ENCODE measurements around the gene USP15.
"Not testable (repeated sequence)": the region's sequence is repeated elsewhere in the genome, so short reads cannot be mapped to it uniquely, and the experiment has no call there.

The USP15 gene

DNA sequence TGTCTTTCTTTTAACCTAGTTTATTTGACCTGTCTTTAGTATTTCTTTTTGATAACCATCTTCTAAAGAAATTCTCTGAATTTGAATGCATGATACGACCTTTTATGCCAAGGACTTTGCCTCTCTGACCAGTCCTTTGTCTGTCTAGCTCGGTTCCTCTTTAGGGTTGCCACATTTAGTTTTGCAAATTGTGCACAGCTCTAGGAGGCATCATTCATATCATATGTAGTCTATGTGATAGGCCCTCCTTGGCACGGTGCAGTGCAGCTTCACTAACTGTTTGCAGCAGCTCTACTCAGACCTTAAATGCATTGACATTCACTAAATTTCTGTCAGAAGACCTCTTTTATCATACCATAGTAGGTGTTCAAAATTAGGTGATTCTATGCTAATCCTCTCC lies 75.6 kb downstream of the USP15 start:
- H3K79me2 ChIP-seq (ENCODE audit: control insufficient read depth, low read length): peaks cover 6% of the 10 kb centered on the region
- H4K20me1 ChIP-seq (ENCODE audit: control insufficient read depth, insufficient read depth, low read depth, low read length): no peaks in the 10 kb centered on the region
- no peak overlapping the region for H3K4me2 ChIP-seq (ENCODE audit: low read length)
- H3K27ac ChIP-seq (ENCODE audit: low read depth, low read length): no peak overlapping the region
- H3K9me3 ChIP-seq (ENCODE audit: control insufficient read depth, insufficient read depth, low read length): no peaks in the 10 kb centered on the region; the same call in 1 of the 2 replicates
- H3K9me2 ChIP-seq (replicated peaks; ENCODE audit: control insufficient read depth, low read length): no peaks in the 10 kb centered on the region
- peaks cover 37% of the 10 kb centered on the region for H3K36me3 ChIP-seq (ENCODE audit: control insufficient read depth, low read length)
- H3F3A ChIP-seq (ENCODE audit: control insufficient read depth, insufficient read depth): no peaks in the 10 kb centered on the region
- H3K4me3 ChIP-seq (ENCODE audit: low read length): no peak overlapping the region
- no peaks in the 10 kb centered on the region for H3K27me3 ChIP-seq (ENCODE audit: control insufficient read depth, low read length)
- no peaks in the 10 kb centered on the region for H3K4me1 ChIP-seq (ENCODE audit: control insufficient read depth, low read length)
- TF ChIP-seq, protein P1, sequence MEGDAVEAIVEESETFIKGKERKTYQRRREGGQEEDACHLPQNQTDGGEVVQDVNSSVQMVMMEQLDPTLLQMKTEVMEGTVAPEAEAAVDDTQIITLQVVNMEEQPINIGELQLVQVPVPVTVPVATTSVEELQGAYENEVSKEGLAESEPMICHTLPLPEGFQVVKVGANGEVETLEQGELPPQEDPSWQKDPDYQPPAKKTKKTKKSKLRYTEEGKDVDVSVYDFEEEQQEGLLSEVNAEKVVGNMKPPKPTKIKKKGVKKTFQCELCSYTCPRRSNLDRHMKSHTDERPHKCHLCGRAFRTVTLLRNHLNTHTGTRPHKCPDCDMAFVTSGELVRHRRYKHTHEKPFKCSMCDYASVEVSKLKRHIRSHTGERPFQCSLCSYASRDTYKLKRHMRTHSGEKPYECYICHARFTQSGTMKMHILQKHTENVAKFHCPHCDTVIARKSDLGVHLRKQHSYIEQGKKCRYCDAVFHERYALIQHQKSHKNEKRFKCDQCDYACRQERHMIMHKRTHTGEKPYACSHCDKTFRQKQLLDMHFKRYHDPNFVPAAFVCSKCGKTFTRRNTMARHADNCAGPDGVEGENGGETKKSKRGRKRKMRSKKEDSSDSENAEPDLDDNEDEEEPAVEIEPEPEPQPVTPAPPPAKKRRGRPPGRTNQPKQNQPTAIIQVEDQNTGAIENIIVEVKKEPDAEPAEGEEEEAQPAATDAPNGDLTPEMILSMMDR (IDR thresholded peaks at IDR 0.05; ENCODE audit: low read depth, low read length, poor library complexity, severe bottlenecking): no peak
- no peak for TF ChIP-seq EZH2phosphoT487 (IDR thresholded peaks at IDR 0.05; ENCODE audit: borderline replicate concordance, low read length)

DNA sequence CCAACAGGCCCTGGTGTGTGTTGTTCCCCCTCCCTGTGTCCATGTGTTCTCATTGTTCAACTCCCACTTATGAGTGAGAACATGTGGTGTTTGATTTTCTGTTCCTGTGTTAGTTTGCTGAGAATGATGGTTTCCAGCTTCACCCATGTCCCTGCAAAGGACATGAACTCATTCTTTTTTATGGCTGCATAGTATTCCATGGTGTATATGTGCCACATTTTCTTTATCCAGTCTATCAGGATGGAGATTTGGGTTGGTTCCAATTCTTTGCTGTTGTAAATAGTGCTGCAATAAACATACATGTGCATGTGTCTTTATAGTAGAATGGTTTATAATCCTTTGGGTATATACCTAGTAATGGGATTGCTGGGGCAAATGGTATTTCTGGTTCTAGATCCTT lies 77.4 kb downstream of the USP15 start:
- H3K79me2 ChIP-seq (ENCODE audit: control insufficient read depth, low read length); H3K9me3 ChIP-seq (ENCODE audit: control insufficient read depth, insufficient read depth, low read length); H3K27me3 ChIP-seq (ENCODE audit: control insufficient read depth, low read length); H3K4me1 ChIP-seq (ENCODE audit: control insufficient read depth, low read length); H3F3A ChIP-seq (ENCODE audit: control insufficient read depth, insufficient read depth); H4K20me1 ChIP-seq (ENCODE audit: control insufficient read depth, insufficient read depth, low read depth, low read length); H3K9me2 ChIP-seq (replicated peaks; ENCODE audit: control insufficient read depth, low read length); H3K4me3 ChIP-seq (ENCODE audit: low read length); H3K27ac ChIP-seq (ENCODE audit: low read depth, low read length); H3K4me2 ChIP-seq (ENCODE audit: low read length): not testable (repeated sequence)
- H3K36me3 ChIP-seq (ENCODE audit: control insufficient read depth, low read length): peaks cover 30% of the 10 kb centered on the region

DNA sequence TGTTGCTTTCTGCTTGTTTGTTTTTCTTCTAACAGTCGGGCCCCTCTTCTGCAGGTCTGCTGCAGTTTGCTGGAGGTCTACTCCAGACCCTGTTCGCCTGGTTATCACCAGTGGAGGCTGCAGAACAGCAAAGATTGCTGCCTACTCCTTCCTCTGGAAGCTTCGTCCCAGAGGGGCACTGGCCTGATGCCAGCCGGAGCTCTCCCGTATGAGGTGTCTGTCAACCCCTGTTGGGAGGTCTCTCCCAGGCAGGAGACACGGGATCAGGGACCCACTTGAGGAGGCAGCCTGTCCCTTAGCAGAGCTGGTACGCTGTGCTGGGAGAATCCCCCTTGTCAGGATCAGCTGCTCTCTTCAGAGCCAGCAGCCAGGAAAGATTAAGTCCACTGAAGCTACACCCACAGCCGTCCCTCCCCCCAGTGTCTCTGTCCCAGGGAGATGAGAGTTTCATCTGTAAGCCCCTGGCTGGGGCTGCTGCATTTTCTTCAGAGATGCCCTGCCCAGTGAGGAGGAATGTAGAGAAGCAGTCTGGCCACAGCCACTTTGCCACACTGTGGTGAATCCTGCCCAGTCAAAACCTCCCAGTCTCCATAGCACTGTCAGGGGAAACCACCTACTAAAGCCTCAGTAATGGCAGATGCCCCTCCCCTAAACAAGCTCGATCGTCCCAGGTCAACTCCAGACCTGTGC lies 82.6 kb downstream of the USP15 start:
- not testable (repeated sequence) for H4K20me1 ChIP-seq (ENCODE audit: control insufficient read depth, insufficient read depth, low read depth, low read length); H3K4me1 ChIP-seq (ENCODE audit: control insufficient read depth, low read length); H3K27me3 ChIP-seq (ENCODE audit: control insufficient read depth, low read length); H3K79me2 ChIP-seq (ENCODE audit: control insufficient read depth, low read length); H3K4me2 ChIP-seq (ENCODE audit: low read length); H3K9me3 ChIP-seq (ENCODE audit: control insufficient read depth, insufficient read depth, low read length); H3K9me2 ChIP-seq (replicated peaks; ENCODE audit: control insufficient read depth, low read length); H3K4me3 ChIP-seq (ENCODE audit: low read length); H3F3A ChIP-seq (ENCODE audit: control insufficient read depth, insufficient read depth); H3K27ac ChIP-seq (ENCODE audit: low read depth, low read length)
- peaks cover 19% of the 10 kb centered on the region for H3K36me3 ChIP-seq (ENCODE audit: control insufficient read depth, low read length)

DNA sequence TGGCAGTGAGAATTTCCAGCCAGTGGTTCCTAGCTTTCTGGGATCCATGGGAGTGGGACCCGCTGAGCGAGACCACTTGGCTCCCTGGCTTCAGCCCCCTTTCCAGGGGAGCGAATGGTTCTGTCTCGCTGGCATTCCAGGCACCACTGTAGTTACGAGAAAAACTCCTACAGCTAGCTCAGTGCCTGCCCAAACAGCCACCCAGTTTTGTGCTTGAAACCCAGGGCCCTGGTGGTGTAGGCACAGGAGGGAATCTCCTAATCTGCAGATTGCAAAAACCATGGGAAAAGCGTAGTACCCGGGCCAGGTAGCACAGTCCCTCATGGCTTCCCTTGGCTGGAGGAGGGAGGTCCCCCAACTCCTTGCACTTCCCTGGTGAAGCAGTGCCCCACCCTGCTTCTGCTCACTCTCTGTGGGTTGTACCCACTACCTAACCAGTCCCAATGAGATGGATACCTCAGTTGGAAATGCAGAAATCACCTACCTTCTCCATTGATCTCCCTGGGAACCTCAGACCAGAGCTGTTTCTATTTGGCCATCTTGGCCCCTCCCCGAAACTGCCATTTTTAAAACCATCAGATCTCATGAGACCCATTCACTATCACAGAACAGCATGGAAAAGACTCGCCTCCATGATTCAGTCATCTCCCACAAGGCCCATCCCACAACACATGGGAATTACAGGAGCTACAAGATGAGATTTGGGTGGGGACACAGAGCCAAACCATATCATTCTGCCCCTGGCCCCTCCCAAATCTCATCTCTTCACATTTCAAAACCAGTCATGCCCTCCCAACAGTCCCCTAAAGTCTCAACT lies 83.3 kb downstream of the USP15 start:
- H3K9me3 ChIP-seq (ENCODE audit: control insufficient read depth, insufficient read depth, low read length); H3K4me2 ChIP-seq (ENCODE audit: low read length); H3F3A ChIP-seq (ENCODE audit: control insufficient read depth, insufficient read depth); H4K20me1 ChIP-seq (ENCODE audit: control insufficient read depth, insufficient read depth, low read depth, low read length); H3K9me2 ChIP-seq (replicated peaks; ENCODE audit: control insufficient read depth, low read length); H3K4me1 ChIP-seq (ENCODE audit: control insufficient read depth, low read length); H3K27ac ChIP-seq (ENCODE audit: low read depth, low read length); H3K27me3 ChIP-seq (ENCODE audit: control insufficient read depth, low read length); H3K4me3 ChIP-seq (ENCODE audit: low read length); H3K79me2 ChIP-seq (ENCODE audit: control insufficient read depth, low read length): not testable (repeated sequence)
- H3K36me3 ChIP-seq (ENCODE audit: control insufficient read depth, low read length): peaks cover 19% of the 10 kb centered on the region

DNA sequence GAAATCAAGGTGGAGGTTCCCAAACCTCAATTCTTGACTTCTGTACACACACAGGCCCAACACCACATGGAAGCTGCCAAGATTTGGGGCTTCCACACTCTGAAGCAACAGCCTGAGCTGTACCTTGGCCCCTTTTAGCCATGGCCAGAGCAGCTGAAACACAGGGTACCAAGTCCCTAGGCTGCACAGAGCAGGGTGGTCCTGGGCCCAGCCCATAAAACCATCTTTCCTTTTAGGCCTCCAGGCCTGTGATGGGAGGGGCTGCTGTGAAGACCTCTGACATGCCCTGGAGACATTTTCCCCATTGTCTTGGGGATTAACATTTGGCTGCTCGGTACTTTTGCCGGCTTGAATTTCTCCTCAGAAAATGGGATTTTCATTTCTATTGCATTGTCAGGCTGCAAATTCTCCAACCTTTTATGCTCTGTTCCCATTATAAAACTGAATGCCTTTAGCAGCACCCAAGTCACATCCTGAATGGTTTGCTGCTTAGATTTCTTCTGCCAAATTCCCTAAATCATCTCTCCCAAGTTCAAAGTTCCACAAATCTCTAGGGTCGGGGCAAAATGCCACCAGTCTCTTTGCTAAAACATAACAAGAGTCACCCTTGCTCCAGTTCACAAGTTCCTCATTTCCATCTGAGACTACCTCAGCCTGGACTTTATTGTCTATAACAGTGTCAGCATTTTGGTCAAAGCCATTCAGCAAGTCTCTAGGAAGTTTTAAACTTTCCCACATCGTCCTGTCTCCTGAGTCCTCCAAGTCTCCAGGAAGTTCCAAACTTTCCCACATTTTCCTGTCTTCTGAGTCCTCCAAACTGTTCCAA lies 84.7 kb downstream of the USP15 start:
- H3K79me2 ChIP-seq (ENCODE audit: control insufficient read depth, low read length); H3K4me2 ChIP-seq (ENCODE audit: low read length); H3K4me3 ChIP-seq (ENCODE audit: low read length); H3K9me3 ChIP-seq (ENCODE audit: control insufficient read depth, insufficient read depth, low read length); H3K4me1 ChIP-seq (ENCODE audit: control insufficient read depth, low read length); H3K9me2 ChIP-seq (replicated peaks; ENCODE audit: control insufficient read depth, low read length); H3K27ac ChIP-seq (ENCODE audit: low read depth, low read length); H3K27me3 ChIP-seq (ENCODE audit: control insufficient read depth, low read length); H3F3A ChIP-seq (ENCODE audit: control insufficient read depth, insufficient read depth); H4K20me1 ChIP-seq (ENCODE audit: control insufficient read depth, insufficient read depth, low read depth, low read length): not testable (repeated sequence)
- H3K36me3 ChIP-seq (ENCODE audit: control insufficient read depth, low read length): peaks cover 19% of the 10 kb centered on the region
